GM18951 (cell line): Measurements from ENCODE around the gene BICRA.
"Not testable (repeated sequence)": the region's sequence is repeated elsewhere in the genome, so short reads cannot be mapped to it uniquely, and the experiment has no call there.

Experiments used
- POLR2A ChIP-seq: IDR thresholded peaks from 4 replicates; pipeline ENCODE4 v1.6.1; 2011; ENCODE audit warnings: mild to moderate bottlenecking; ENCODE audit not compliant: insufficient read length, insufficient read depth; ENCODE audit errors: extremely low read depth
- in situ Hi-C: fragments of 300-500 bp; cut with MboI; formaldehyde crosslinking; loops from one replicate; pipeline ENCODE4 v1.12.0; 2022; ENCODE audit warnings: low sequenced_read_pairs, mixed read lengths, inconsistent platforms; ENCODE audit not compliant: unreplicated experiment

BICRA gene

DNA sequence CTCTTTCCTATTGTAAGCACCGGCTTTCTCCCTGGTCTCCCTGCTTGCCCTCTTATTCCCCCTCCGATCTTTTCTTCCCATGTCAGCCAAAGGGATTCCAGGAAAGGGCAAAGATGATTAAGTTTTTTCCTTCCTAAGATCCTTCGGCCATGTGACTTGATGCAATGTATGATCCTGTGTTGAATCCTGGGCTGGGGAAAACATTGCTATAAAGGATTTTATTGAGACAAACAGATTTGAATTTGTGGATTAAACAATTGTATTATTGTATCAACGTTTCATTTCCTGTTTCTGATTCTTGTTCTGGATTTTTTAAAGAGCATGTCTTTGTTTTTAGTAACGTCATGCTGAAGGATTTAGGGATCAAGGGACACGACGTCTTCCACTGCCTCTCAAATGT, 19.1 kb upstream of the BICRA start:
- TF ChIP-seq POLR2A, result no peak
- in situ Hi-C loops, result no loop called here

DNA sequence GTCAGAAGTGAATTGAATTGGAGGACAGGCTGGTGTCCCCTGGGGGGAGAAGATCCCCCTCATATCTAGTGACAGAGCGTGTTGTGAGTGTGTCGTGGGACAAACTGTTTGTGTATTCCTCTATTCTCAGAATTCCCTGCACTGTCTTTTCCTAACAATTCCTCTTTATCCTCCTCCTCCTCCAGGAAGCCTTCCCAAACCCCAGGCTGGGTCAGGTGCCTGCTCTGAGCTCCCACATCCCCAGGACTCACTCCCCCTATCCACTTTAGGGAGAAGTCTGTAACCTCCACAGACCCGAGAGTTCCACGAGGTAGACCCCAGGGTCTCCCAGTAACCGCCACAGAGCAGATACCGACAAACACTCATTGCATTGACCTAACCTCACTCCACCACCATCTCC, 15.1 kb upstream of the BICRA start:
- in situ Hi-C loops, result no loop called here
- TF ChIP-seq POLR2A, result no peak

DNA sequence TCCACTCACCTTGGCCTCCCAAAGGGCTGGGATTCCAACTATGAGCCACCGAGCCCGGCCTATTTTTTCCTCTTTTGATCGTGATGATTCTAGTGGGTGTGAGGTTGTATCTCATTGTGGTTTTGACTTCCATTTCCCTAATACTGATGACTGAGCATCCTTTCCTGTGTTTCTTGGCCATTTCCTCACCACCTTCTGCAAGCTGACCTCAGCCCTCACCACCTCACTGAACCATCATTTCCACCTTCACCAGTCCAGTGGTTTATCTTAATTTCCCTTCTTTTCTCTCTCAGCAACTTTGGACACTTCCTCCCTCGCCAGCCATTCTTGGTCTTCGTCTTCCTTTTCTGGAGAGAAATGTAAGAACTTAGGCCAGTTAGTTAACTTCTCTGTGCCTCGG, 13.0 kb upstream of the BICRA start:
- TF ChIP-seq POLR2A, result no peak
- in situ Hi-C loops, result no loop called here

DNA sequence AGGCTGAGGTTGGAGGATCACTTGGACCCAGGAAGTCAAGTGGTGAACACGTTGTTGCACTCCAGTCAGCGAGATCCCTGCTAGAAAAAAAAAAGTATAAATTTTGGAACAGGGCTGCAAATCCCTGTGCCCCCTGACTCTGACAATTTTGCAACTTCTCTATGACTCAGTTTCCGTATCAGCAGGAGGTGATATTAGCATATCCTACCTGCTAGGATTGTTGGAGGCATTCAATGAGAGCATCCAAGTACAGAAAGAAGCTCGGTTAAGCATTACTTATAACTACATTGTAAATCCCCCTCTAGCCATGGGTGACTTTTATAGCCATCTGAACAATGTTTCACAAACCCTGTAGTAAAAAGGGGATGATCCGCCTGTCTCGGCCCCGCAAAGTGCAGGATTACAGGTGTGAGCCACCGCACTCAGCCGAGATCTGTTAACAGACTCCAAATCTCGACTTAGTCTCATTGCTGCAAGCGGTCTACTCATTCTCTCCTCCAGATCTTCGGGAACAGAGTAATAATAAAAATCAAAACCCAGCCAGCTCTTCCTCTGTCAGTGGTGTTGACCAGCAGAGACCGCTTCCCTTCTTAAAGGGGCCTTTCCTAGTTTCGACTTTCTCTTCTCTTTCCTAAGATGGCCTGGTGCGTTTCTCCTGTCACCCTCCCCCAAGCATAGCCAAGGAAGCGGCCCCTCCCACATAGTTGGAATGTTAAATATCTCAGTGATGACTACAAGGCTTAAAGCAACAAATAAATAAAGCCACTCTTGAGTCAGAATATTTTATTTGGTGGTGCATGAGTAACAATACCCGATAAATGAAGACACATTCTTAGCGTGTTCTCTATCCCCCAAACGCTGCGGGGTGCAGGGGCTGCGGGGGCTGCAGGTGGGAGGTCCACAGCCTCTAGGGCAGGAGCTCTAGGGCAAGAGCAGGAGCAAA, 10.3 kb upstream of the BICRA start:
- in situ Hi-C loops, result no loop called here
- TF ChIP-seq POLR2A, result no peak

DNA sequence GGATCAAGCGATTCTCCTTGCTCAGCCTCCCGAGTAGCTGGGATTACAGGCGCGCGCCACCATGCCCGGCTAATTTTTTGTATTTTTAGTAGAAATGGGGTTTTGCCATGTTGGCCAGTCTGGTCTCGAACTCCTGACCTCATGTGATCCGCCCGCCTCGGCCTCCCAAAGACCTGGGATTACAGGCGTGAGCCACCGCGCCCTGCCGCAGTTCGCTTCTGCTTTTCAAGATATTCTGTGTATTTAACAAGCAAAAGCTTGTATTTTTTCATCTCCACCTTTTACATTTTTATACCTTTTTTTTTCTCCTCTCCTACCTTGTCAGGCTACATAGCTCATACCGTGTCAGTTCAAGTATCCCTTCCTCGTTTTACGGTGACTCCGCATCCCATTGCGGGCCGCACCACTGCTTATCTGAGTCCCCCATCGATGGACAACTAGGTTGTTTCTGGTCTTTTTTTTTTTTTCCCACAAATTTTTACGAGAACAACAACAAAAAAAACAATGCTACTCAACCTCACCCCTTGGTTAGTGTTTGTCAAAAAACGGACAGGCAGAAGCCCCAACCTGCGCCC, 9.2 kb upstream of the BICRA start:
- in situ Hi-C loops, result not testable (repeated sequence)

DNA sequence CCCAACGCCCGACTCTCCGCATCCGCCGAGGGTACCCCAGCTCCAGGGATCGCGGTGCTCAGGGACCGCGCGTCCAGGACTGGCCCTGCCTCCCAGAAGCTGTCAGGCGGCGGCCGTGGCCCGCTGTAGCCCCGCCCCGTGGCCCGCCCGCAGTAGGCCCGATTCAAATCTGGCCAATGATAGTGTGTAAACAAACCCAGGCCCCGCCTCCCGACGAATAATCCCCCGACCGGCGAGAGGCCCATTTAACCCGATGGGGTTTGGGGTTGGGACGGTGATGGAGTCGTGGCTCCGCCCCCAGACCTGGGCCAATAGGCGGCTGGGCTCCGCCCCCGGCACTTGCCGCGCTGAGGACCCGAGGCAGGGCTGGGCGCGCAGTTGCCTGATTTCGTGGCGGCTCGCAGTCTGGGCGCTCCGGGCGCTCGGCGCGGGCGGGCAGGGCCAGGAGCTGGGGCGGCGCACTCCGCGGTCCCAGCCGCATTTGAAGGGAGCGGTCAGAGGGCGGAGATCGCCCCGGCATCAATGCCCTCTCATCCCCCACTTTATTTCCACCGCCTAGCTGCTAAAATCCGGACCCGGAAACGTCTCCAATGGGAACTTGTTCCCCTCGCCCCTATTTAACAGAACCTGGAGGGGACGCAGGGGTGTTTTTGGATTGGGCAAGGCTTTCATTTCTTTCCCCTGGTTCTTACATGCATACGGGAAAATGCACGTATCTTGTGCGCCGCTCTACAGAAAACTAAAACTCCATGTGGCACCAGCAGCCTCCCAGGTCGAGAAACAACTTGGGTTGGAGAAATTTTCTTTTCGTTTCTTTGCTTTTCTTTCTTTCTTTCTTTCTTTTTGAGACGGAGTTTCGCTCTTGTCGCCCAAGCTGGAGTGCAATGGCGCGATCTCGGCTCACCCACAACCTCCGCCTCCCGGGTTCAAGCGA, 8.4 kb upstream of the BICRA start:
- in situ Hi-C loops, result no loop called here
- peak; percentile 98 for TF ChIP-seq POLR2A

DNA sequence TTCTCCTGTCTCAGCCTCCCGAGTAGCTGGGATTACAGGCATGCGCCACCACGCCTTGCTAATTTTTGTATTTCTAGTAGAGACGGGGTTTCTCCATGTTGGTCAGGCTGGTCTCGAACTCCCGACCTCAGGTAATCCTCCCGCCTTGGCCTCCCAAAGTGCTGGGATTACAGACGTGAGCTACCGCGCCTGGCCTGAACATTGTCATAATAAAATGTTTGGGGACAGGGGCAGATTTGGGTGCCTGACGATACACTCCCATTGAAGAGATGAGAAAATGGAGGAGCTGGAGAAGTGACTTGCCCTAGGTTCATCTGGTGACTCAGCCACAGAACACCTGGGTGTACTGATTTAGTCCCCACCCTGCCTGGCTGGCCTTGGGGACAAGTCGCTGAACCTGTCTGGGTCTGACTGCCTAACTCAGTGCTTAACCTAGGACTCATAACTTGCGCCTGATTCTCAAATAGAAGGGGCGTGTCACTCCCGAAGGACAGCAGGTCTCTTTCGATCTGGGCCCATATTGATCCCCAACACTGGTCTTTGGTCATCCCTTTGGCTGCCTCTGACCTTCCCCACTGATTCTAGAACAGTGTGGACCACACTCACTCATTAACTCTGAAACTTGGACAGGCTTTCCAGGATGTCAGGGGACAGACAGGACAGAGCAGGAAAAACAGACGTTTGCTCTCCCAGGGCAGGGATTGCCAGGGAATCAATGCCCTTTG, 7.6 kb upstream of the BICRA start:
- in situ Hi-C loops, result no loop called here
- no peak for TF ChIP-seq POLR2A

DNA sequence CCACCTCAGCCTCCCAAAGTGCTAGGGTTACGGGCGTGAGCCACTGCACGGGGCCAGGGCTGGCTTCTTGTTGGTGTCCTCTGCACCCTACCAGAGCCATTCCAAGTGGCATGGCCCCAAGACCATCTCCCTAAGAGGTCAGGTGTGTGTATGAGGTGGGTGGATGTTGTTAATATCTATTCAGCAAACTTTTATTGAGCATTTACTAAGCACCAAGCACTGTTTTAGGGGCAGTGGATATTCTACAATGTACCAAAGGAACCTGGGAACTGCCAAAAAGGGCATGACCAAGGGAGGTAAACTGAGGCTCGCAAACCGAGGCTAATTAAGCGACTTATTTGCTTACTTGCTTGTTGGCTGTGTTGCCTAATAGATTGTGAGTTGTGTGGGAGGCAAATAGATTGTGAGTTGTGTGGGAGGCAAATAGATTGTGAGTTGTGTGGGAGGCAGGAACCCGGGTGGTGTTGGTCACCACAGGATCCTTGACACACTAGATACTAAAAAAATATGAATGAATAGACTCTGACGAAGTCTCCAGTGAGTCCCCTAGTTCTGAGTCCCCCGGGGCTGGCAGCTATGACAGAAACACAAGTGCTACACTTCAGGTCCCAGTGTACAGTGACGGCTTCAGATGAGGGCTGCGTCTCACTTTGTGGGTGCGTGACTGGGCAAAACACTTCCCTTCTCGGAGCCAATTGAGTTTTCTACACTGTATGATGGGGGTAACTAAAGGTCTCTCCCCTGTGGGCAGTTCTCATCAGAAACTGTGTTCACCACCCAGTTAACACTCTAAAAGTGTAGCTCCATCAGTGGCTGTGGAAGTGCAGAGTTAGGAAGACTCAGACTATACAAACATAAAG, 5.0 kb upstream of the BICRA start:
- no peak for TF ChIP-seq POLR2A
- in situ Hi-C loops, result no loop called here

DNA sequence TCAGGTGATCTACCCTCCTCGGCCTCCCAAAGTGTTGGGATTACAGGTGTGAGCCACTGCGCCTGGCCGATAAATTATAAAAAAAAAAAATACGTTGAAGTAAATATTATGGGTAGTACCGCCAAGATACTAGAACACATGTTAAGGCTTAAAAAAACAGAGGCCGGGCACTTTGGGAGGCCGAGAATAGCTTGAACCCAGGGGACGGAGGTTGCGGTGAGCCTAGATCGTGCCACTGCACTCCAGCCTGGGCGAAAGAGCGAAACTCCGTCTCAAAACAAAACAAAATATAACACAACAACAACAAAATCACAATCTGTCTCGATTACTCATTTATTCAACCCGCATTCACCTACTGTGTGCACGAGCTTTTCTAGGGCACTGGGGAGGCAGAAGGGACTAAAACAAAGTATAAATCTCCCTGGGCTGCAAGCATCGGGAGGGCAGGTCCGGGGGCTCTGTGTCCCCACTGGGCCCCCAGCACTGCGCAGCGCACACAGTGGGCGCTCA, 1.3 kb upstream of the BICRA start:
- TF ChIP-seq POLR2A, result no peak

DNA sequence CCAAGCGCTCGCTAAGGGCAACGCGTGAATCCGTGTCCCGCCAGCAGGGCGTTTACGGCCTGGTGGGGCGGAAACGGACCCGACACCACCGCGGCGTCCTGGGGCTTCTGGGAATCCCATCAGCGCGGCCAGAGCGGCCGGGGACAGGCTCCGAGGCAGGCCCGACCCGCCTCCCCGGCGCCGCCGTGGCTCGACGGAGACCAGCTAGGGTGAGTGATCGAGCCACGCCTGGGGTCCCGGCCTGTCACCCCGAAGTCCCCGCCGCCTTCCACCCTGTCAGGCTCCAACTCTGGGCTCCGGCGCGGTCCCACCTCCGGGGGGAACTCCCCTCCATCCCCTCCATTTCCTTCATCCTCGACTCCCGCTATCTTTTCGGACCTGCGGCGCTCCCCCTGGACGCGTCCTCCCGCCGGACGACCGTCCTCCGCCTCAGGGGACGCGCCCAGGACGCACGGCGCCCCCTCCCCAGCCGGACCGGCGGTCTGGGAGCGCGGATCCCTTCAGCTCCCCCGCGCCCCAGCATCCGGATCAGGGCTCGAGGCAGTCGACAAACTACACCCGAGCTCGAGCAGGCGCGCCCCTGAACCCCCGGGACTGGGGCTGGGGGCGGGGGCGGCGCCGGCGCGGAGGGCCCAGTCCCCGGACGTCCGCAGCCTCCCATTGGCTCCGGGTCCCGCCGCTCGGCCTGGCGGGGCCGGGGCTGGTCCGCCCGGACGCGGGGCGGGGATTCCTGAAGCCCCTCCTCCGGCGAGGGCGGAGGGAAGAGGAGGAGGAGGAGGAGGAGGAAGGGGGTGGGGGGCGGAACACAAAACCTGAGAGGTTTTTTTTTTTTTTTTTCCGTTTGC, 638 bp upstream of the BICRA start:
- peak; percentile 82 for TF ChIP-seq POLR2A
- in situ Hi-C loops, result no loop called here

More for the DNA sequence above, 1.3 kb upstream of the BICRA start:
- in situ Hi-C loops, result no loop called here
